ENCODE results near the gene ANXA10.

- TF ChIP-seq POLR2A (IDR thresholded peaks at IDR 0.05) (no peak), CTCF (IDR thresholded peaks at IDR 0.05) (no peak)
Measured at GRCh38 chr4:168141733-168142132, 49.4 kb downstream of the ANXA10 start.
